Measurements from ENCODE around the gene STPG3. TPM values are rescaled to one million over a fixed set of nuclear protein-coding genes. Genes with fewer than 3 reads are reported as not detected.

Gene STPG3
- total and polyA plus RNA-seq, 7 donors = 0.08 TPM; not detected in 6

DNA sequence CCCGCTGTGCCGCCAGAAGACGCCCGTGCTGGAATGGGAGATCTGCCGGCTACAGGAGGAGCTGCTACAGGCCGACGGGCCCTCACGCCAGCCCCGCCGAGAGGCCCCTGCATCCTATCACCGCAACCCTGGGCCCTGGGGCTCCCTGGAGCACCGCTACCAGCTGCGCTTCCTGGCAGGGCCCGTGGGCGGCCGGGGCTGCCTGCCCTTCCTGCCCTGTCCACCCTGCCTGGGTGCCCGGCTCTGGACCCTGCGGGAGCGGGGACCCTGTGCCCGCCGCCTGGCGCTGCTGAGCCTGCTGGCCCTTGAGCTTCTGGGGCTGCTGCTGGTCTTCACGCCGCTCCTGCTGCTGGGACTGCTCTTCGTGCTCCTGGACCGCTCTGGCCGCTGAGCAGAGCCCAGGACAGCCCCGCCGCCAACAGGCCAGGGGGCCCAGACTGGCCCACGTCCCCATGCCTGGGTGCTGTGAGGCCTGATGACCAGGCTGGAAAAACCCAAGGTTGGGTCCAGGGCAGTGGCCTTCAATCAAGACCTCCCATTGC lies 32.8 kb upstream of the STPG3 start:
- Histone ChIP-seq H3K36me3 (ENCODE audit: insufficient read depth in 1 of 2, low read depth in 1 of 2) (peaks cover 0 to 12% of the 10 kb centered on the region in 2 donors), H3K4me3 (no peak overlapping the region), H3K27me3 (ENCODE audit: insufficient read depth in 3 of 3, low read length in 2 of 3) (no peaks in the 10 kb centered on the region), H3K4me1 (peaks cover 7% of the 10 kb centered on the region), H3K9me3 (no peaks in the 10 kb centered on the region), H3K27ac (no peak overlapping the region)
- ATAC-seq (no peak), DNase-seq (no peak)
- TF ChIP-seq, protein P1, sequence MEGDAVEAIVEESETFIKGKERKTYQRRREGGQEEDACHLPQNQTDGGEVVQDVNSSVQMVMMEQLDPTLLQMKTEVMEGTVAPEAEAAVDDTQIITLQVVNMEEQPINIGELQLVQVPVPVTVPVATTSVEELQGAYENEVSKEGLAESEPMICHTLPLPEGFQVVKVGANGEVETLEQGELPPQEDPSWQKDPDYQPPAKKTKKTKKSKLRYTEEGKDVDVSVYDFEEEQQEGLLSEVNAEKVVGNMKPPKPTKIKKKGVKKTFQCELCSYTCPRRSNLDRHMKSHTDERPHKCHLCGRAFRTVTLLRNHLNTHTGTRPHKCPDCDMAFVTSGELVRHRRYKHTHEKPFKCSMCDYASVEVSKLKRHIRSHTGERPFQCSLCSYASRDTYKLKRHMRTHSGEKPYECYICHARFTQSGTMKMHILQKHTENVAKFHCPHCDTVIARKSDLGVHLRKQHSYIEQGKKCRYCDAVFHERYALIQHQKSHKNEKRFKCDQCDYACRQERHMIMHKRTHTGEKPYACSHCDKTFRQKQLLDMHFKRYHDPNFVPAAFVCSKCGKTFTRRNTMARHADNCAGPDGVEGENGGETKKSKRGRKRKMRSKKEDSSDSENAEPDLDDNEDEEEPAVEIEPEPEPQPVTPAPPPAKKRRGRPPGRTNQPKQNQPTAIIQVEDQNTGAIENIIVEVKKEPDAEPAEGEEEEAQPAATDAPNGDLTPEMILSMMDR (IDR thresholded peaks at IDR 0.05) = no peak
- intact Hi-C loops (cut with DNase I) = no loop called here
- 86 to 87% (median 86%) methylated on average over 30 of the region's 30 CpGs for WGBS, 3 donors

DNA sequence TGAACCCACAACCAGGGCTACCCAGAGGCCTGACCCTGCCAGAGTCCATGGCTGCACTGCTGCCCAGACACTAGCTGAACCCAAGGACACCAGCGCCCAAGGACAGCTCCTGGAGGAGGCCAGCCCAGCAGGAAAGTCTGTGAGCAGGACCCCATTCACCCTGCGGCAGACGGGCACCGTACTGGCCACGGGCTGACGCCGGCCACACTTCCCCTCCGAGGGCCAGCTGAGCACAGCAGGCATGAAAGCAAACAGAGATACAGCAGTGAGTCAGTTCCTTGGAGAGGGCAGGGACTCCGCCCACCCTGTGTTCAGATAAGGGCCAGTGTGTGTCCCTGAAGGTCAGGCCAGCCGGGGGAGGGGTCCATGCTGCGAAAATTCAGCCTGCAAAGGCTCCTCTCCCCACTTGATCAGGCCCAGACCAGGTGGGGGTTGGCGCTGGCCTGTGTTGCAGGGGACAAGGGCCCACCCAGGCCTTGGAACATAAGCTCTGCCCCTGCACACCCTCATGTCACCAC lies 32.3 kb upstream of the STPG3 start:
- Histone ChIP-seq H3K9me3 (no peaks in the 10 kb centered on the region), H3K27ac (no peak overlapping the region), H3K36me3 (ENCODE audit: insufficient read depth in 1 of 2, low read depth in 1 of 2) (peaks cover 0 to 12% of the 10 kb centered on the region in 2 donors), H3K4me1 (peaks cover 7% of the 10 kb centered on the region), H3K27me3 (ENCODE audit: insufficient read depth in 3 of 3, low read length in 2 of 3) (no peaks in the 10 kb centered on the region), H3K4me3 (no peak overlapping the region)
- TF ChIP-seq, protein P1 (IDR thresholded peaks at IDR 0.05) = no peak
- WGBS, 3 donors = 82 to 88% (median 85%) methylated on average over 12 of the region's 12 CpGs
- ATAC-seq = no peak
- intact Hi-C loops (cut with DNase I) = no loop called here
- no peak for DNase-seq

DNA sequence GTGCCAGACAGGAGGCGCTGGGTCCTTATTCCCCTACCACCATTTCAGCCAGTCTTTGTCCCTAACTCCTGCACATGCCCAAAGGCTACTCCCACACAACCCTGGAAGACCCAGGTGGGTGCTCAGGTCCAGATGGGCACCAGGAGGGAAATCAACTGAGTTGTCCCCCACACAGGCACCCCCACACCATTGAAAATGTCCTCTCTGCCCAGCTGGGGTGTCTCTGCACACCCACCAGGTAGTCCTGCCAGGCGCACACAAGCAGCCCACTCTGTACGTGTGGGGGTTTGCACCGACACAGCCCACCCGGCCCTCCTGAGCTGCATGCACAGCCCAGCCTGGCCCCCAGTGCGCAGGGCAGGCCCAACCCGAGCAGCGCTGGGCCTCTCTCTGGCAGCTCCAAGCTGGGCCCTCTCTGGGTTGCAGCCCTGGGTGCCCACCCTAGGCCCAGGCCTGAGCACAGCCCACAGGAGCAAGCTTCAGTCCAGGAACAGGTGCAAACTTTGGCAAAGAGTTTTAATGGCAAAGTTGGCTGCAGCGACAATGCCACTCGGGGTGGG lies 31.2 kb upstream of the STPG3 start:
- ATAC-seq (no peak), DNase-seq (no peak)
- H3K4me1 ChIP-seq = peaks cover 11% of the 10 kb centered on the region
- no peaks in the 10 kb centered on the region for H3K9me3 ChIP-seq
- H3K27ac ChIP-seq = no peak overlapping the region
- intact Hi-C loops (cut with DNase I) = no loop called here
- H3K36me3 ChIP-seq (ENCODE audit: insufficient read depth in 1 of 2, low read depth in 1 of 2) = peaks cover 0 to 10% of the 10 kb centered on the region in 2 donors
- H3K27me3 ChIP-seq (ENCODE audit: insufficient read depth in 3 of 3, low read length in 2 of 3) = no peaks in the 10 kb centered on the region
- TF ChIP-seq, protein P1 (IDR thresholded peaks at IDR 0.05) = no peak
- 77 to 82% (median 80%) methylated on average over 10 of the region's 10 CpGs for WGBS, 3 donors
- H3K4me3 ChIP-seq = no peak overlapping the region

DNA sequence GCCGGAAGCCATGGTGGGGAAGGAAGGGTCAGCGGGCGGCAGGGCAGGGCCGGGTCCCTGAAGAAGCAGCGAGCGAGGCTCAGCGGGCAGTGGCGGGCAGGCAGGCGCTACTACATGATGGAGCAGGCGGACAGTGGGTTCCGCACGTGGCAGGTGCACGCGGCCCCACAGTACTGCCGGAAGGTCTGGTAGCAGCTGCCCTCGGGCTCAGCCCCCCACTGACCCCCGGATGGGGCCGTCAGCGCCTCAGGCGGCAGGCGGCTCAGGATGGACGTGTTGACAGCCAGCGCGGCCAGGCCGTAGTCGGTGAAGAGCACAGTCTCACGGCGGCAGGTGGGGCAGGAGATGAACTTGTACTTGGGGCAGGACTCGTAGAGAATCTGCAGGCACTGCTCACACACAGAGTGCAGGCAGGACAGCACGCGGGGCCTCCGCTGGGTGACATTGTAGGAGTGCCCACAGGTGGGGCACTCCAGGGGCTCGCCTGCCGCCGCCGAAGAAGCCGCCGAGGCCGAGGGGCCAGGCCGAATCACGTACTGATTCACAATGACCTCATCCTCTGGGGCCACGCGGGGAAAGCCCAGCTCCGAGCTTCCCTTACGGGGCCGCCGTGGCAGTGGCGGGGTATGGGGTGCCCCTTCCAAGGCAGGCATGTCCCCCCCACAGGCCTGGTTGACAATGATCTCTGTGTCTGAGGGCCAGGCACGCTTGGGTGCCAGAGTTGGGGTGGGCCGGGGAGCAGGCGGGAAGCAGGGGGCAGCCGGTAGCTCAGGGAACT lies 30.6 kb upstream of the STPG3 start:
- H3K36me3 ChIP-seq (ENCODE audit: insufficient read depth in 1 of 2, low read depth in 1 of 2) = peaks cover 0 to 4% of the 10 kb centered on the region in 2 donors
- DNase-seq (no peak), ATAC-seq (no peak)
- H3K4me3 ChIP-seq = no peak overlapping the region
- TF ChIP-seq, protein P1 (IDR thresholded peaks at IDR 0.05) = no peak
- H3K27ac ChIP-seq = no peak overlapping the region
- no peaks in the 10 kb centered on the region for H3K27me3 ChIP-seq (ENCODE audit: insufficient read depth in 3 of 3, low read length in 2 of 3)
- intact Hi-C loops (cut with DNase I) = no loop called here
- peaks cover 11% of the 10 kb centered on the region for H3K4me1 ChIP-seq
- WGBS, 3 donors = 86 to 91% (median 90%) methylated on average over 47 to 52 of the region's 52 CpGs
- H3K9me3 ChIP-seq = no peaks in the 10 kb centered on the region
